ENCODE measurements around the gene SRP72. TPM values are rescaled to one million over a fixed set of nuclear protein-coding genes. Genes with fewer than 3 reads are reported as not detected.

The SRP72 gene
- total and polyA plus RNA-seq, 4 donors, result 32.1 to 69.7 (median 40.7) TPM

GRCh38 chr4:56512166-56512565 lies 44.7 kb downstream of the SRP72 start (continued):
- TF ChIP-seq NR2F2 (IDR thresholded peaks at IDR 0.05), result no peak
- no peak for TF ChIP-seq TAF1 (conservative IDR thresholded peaks at IDR 0.05)
- no peak for TF ChIP-seq FOXA1 (IDR thresholded peaks at IDR 0.05)
- TF ChIP-seq MAX (IDR thresholded peaks at IDR 0.05), result no peak
- TF ChIP-seq HNF4A (conservative IDR thresholded peaks at IDR 0.05), result no peak

DNA sequence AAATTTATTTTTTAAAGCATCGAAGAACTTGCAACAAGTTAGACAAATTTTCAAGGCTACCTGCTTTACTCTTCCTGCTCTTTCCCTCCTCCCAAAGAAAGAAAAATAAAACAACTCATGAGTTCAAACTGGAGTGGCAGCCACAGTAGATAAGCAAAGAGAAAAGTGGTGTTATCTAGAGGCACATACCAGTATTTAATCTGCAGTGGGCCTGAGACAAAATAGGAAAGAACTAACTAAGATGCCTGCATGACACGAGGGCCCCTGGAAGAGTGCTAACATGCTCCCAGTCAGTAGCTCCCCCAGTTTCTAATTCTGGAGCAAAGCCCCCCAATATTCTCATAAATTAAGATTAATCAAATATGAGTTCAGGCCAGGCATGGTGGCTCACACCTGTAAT lies 46.1 kb downstream of the SRP72 start:
- Histone ChIP-seq H3K27ac (ENCODE audit: low read depth in 1 of 2, low read length in 2 of 2) (no peak overlapping the region), H3K4me1 (ENCODE audit: control insufficient read depth in 4 of 4, insufficient read depth in 4 of 4, low read length in 3 of 4) (no peaks in the 10 kb centered on the region), H3K9me3 (ENCODE audit: control insufficient read depth in 4 of 4, low read length in 3 of 4) (no peaks in the 10 kb centered on the region), H3K36me3 (ENCODE audit: control insufficient read depth in 4 of 4, insufficient read depth in 3 of 4, low read depth in 1 of 4, low read length in 3 of 4) (no peaks in the 10 kb centered on the region), H3K4me3 (ENCODE audit: low read depth in 1 of 3, low read length in 3 of 3) (no peak overlapping the region), H3K9ac (ENCODE audit: low read depth in 1 of 2, low read length in 2 of 2) (no peak overlapping the region), H3K27me3 (ENCODE audit: control insufficient read depth in 4 of 4, insufficient read depth in 4 of 4, low read length in 3 of 4) (no peaks in the 10 kb centered on the region)
- no peak for DNase-seq (ENCODE audit: low spot score)
- TF ChIP-seq JUND (IDR thresholded peaks at IDR 0.05), result no peak
- TF ChIP-seq FOXA1 (IDR thresholded peaks at IDR 0.05), result no peak
- TF ChIP-seq, protein P1, sequence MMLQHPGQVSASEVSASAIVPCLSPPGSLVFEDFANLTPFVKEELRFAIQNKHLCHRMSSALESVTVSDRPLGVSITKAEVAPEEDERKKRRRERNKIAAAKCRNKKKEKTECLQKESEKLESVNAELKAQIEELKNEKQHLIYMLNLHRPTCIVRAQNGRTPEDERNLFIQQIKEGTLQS (IDR thresholded peaks at IDR 0.05), result no peak
- no peak for TF ChIP-seq CTCF (IDR thresholded peaks at IDR 0.05; ENCODE audit: low read depth, low read length, missing input control)
- no peak for TF ChIP-seq RAD21 (IDR thresholded peaks at IDR 0.05)
- no peak for TF ChIP-seq GABPA (IDR thresholded peaks at IDR 0.05 in 1 of 2, conservative IDR thresholded peaks at IDR 0.05 in 1 of 2)
- TF ChIP-seq MAX (IDR thresholded peaks at IDR 0.05), result no peak
- no peak for TF ChIP-seq HNF4A (conservative IDR thresholded peaks at IDR 0.05)
- TF ChIP-seq SP1 (IDR thresholded peaks at IDR 0.05), result no peak
- TF ChIP-seq ZBTB33 (IDR thresholded peaks at IDR 0.05), result no peak
- TF ChIP-seq FOXA2 (IDR thresholded peaks at IDR 0.05), result no peak
- no peak for TF ChIP-seq RXRA (IDR thresholded peaks at IDR 0.05)
- TF ChIP-seq HNF4G (IDR thresholded peaks at IDR 0.05), result no peak
- no peak for TF ChIP-seq TAF1 (conservative IDR thresholded peaks at IDR 0.05)
- no peak for TF ChIP-seq NR2F2 (IDR thresholded peaks at IDR 0.05)
- TF ChIP-seq EGR1 (IDR thresholded peaks at IDR 0.05; ENCODE audit: low read depth in 2 of 2), result no peak
- no peak for TF ChIP-seq YY1 (IDR thresholded peaks at IDR 0.05)
- TF ChIP-seq, protein P2, sequence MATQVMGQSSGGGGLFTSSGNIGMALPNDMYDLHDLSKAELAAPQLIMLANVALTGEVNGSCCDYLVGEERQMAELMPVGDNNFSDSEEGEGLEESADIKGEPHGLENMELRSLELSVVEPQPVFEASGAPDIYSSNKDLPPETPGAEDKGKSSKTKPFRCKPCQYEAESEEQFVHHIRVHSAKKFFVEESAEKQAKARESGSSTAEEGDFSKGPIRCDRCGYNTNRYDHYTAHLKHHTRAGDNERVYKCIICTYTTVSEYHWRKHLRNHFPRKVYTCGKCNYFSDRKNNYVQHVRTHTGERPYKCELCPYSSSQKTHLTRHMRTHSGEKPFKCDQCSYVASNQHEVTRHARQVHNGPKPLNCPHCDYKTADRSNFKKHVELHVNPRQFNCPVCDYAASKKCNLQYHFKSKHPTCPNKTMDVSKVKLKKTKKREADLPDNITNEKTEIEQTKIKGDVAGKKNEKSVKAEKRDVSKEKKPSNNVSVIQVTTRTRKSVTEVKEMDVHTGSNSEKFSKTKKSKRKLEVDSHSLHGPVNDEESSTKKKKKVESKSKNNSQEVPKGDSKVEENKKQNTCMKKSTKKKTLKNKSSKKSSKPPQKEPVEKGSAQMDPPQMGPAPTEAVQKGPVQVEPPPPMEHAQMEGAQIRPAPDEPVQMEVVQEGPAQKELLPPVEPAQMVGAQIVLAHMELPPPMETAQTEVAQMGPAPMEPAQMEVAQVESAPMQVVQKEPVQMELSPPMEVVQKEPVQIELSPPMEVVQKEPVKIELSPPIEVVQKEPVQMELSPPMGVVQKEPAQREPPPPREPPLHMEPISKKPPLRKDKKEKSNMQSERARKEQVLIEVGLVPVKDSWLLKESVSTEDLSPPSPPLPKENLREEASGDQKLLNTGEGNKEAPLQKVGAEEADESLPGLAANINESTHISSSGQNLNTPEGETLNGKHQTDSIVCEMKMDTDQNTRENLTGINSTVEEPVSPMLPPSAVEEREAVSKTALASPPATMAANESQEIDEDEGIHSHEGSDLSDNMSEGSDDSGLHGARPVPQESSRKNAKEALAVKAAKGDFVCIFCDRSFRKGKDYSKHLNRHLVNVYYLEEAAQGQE (IDR thresholded peaks at IDR 0.05), result no peak
- WGBS, result 59% methylated on average over 2 of the region's 2 CpGs
